OCI-M1 (cell line): ENCODE results near the gene CCDC88B.
A peak's percentile ranks its signal among the peaks of the same experiment; 100 is the strongest.

ENCODE experiments used
- DNase-seq: peaks from one replicate; lab custom pipeline; 2025; lab: John Stamatoyannopoulos, UW

CCDC88B gene

GRCh38 chr11:64382586-64382985 is 42.6 kb downstream of the CCDC88B start:
- no peak for DNase-seq

GRCh38 chr11:64383580-64383979 is 43.6 kb downstream of the CCDC88B start:
- DNase-seq = no peak

- no peak for DNase-seq
These were observed 44.2 kb downstream of the CCDC88B start for GRCh38 chr11:64384028-64384737.

GRCh38 chr11:64384981-64385944 is 45.3 kb downstream of the CCDC88B start:
- DNase-seq = peak; percentile 38

GRCh38 chr11:64385945-64386704 is 46.1 kb downstream of the CCDC88B start:
- peak; percentile 56 for DNase-seq

- no peak for DNase-seq
These were observed 47.9 kb downstream of the CCDC88B start for GRCh38 chr11:64387916-64388315.

GRCh38 chr11:64388894-64389293 is 48.9 kb downstream of the CCDC88B start:
- DNase-seq = no peak

- DNase-seq = no peak
These were observed 49.8 kb downstream of the CCDC88B start for GRCh38 chr11:64389851-64390250.

- no peak for DNase-seq
These were observed 50.6 kb downstream of the CCDC88B start for GRCh38 chr11:64390558-64390957.

GRCh38 chr11:64391839-64392238 is 51.8 kb downstream of the CCDC88B start:
- DNase-seq = no peak

- DNase-seq = no peak
These were observed 55.6 kb downstream of the CCDC88B start for GRCh38 chr11:64395545-64396078.

- DNase-seq = no peak
These were observed 56.1 kb downstream of the CCDC88B start for GRCh38 chr11:64396079-64396591.

- no peak for DNase-seq
These were observed 60.1 kb downstream of the CCDC88B start for GRCh38 chr11:64400102-64400501.

GRCh38 chr11:64400667-64401066 is 60.7 kb downstream of the CCDC88B start:
- no peak for DNase-seq

- no peak for DNase-seq
These were observed 61.8 kb downstream of the CCDC88B start for GRCh38 chr11:64401775-64402174.

- DNase-seq = no peak
These were observed 63.1 kb downstream of the CCDC88B start for GRCh38 chr11:64403106-64403505.

- DNase-seq = no peak
These were observed 66.4 kb downstream of the CCDC88B start for GRCh38 chr11:64406221-64406946.
